DND-41 (cell line): Measurements from ENCODE around the gene INSC.

Source experiments
- ATAC-seq: fragments of 200-7000 bp; cut with Tn5 transposase; 3 replicates; pipeline ENCODE4 v1.9.1; 2021; ENCODE audit warnings: low read depth; ENCODE audit not compliant: insufficient read depth
- DNase-seq: peaks from one replicate; pipeline ENCODE4 v3.0.0-alpha.2; 2020
- H2AFZ ChIP-seq: 2 replicates; pipeline ENCODE4 v1.6.0; 2012; ENCODE audit warnings: low read depth, low read length
- H3K27ac ChIP-seq: 2 replicates; pipeline ENCODE4 v1.5.1; 2012; ENCODE audit warnings: low read length, inconsistent platforms
- H3K27me3 ChIP-seq: fragments of 200-600 bp; sonication (generic); 2 replicates; pipeline ENCODE4 v1.6.0; 2012; ENCODE audit warnings: low read length, mild to moderate bottlenecking, inconsistent platforms; ENCODE audit not compliant: insufficient read depth, poor library complexity
- H3K36me3 ChIP-seq: 2 replicates; pipeline ENCODE4 v1.5.1; 2012; ENCODE audit warnings: low read length, inconsistent platforms; ENCODE audit not compliant: insufficient read depth
- H3K4me1 ChIP-seq: 2 replicates; pipeline ENCODE4 v1.5.1; 2012; ENCODE audit warnings: mild to moderate bottlenecking, low read length; ENCODE audit not compliant: insufficient read depth
- H3K4me2 ChIP-seq: 2 replicates; pipeline ENCODE4 v1.6.0; 2012; ENCODE audit warnings: mild to moderate bottlenecking, moderate library complexity, low read length, inconsistent platforms; ENCODE audit not compliant: insufficient read depth
- H3K4me3 ChIP-seq, 2 experiments: fragments of 200-600 bp in 1 of 2; shearing (Covaris generic) in 1 of 2; 2 replicates each; pipeline ENCODE4 v1.5.1; 2012 to 2016; ENCODE audit warnings: inconsistent platforms in 2 of 2, low read length in 2 of 2, mild to moderate bottlenecking in 2 of 2, low read depth in 1 of 2, moderate library complexity in 1 of 2
- H3K79me2 ChIP-seq: 2 replicates; pipeline ENCODE4 v1.6.0; 2012; ENCODE audit warnings: low read length, inconsistent platforms; ENCODE audit not compliant: insufficient read depth
- H3K9ac ChIP-seq: 2 replicates; pipeline ENCODE4 v1.6.0; 2012; ENCODE audit warnings: low read depth, mild to moderate bottlenecking, inconsistent platforms, low read length, moderate library complexity
- H3K9me3 ChIP-seq: 2 replicates; pipeline ENCODE4 v1.5.1; 2012; ENCODE audit warnings: low read length, moderate library complexity, mild to moderate bottlenecking, inconsistent platforms; ENCODE audit not compliant: insufficient read depth, severe bottlenecking
- H4K20me1 ChIP-seq: 2 replicates; pipeline ENCODE4 v1.6.0; 2012; ENCODE audit warnings: low read length; ENCODE audit not compliant: insufficient read depth
- CTCF ChIP-seq: IDR thresholded peaks from 2 replicates; pipeline ENCODE4 v1.5.1; 2012; ENCODE audit warnings: borderline replicate concordance, low read length, moderate library complexity, mild to moderate bottlenecking; ENCODE audit not compliant: poor library complexity, severe bottlenecking; ENCODE audit errors: extremely low read depth
- EZH2 ChIP-seq: IDR thresholded peaks from 3 replicates; pipeline ENCODE4 v1.6.1; 2012; ENCODE audit warnings: borderline replicate concordance, low read depth, mild to moderate bottlenecking, moderate library complexity, low read length, inconsistent platforms; ENCODE audit not compliant: severe bottlenecking

INSC gene

GRCh38 chr11:15248749-15249148 is 134.0 kb downstream of the INSC start:
- TF ChIP-seq CTCF (no peak), EZH2 (no peak)
- Histone ChIP-seq H3K27me3 (peaks cover 14% of the 10 kb centered on the region), H4K20me1 (no peaks in the 10 kb centered on the region), H3K4me1 (no peaks in the 10 kb centered on the region), H2AFZ (no peak overlapping the region), H3K4me3 (no peak overlapping the region), H3K4me2 (no peak overlapping the region), H3K9me3 (no peaks in the 10 kb centered on the region), H3K9ac (no peak overlapping the region), H3K79me2 (no peaks in the 10 kb centered on the region), H3K36me3 (no peaks in the 10 kb centered on the region), H3K27ac (no peak overlapping the region)
- ATAC-seq (no peak), DNase-seq (no peak)

GRCh38 chr11:15258433-15259165 is 143.9 kb downstream of the INSC start:
- H3K4me1 ChIP-seq: no peaks in the 10 kb centered on the region
- peaks cover 18% of the 10 kb centered on the region for H3K27me3 ChIP-seq
- no peak overlapping the region for H3K4me2 ChIP-seq
- H3K27ac ChIP-seq: no peak overlapping the region
- no peak overlapping the region for H3K9ac ChIP-seq
- H3K4me3 ChIP-seq: no peak overlapping the region
- no peaks in the 10 kb centered on the region for H3K36me3 ChIP-seq
- no peaks in the 10 kb centered on the region for H3K79me2 ChIP-seq
- no peak for TF ChIP-seq CTCF
- no peak for TF ChIP-seq EZH2
- DNase-seq (no peak), ATAC-seq (no peak)
- no peak overlapping the region for H2AFZ ChIP-seq
- H4K20me1 ChIP-seq: no peaks in the 10 kb centered on the region
- H3K9me3 ChIP-seq: no peaks in the 10 kb centered on the region

- Histone ChIP-seq H3K9ac (no peak overlapping the region), H3K27ac (no peak overlapping the region), H3K27me3 (no peaks in the 10 kb centered on the region), H4K20me1 (no peaks in the 10 kb centered on the region), H3K4me3 (no peak overlapping the region), H3K36me3 (no peaks in the 10 kb centered on the region), H3K4me2 (no peak overlapping the region), H3K4me1 (no peaks in the 10 kb centered on the region), H3K79me2 (no peaks in the 10 kb centered on the region), H3K9me3 (peaks cover 6% of the 10 kb centered on the region), H2AFZ (no peak overlapping the region)
- ATAC-seq (no peak), DNase-seq (no peak)
- TF ChIP-seq CTCF (no peak), EZH2 (no peak)
Measured at GRCh38 chr11:15266999-15267398, 152.3 kb downstream of the INSC start.

GRCh38 chr11:15268598-15268997 is 153.9 kb downstream of the INSC start:
- Histone ChIP-seq H3K4me3 (no peak overlapping the region), H3K27me3 (no peaks in the 10 kb centered on the region), H3K4me1 (no peaks in the 10 kb centered on the region), H3K9ac (no peak overlapping the region), H3K79me2 (no peaks in the 10 kb centered on the region), H2AFZ (no peak overlapping the region), H3K27ac (no peak overlapping the region), H3K9me3 (peaks cover 6% of the 10 kb centered on the region), H3K36me3 (no peaks in the 10 kb centered on the region), H4K20me1 (no peaks in the 10 kb centered on the region), H3K4me2 (no peak overlapping the region)
- no peak for TF ChIP-seq CTCF
- no peak for TF ChIP-seq EZH2
- no peak for ATAC-seq
- DNase-seq: no peak
